Gastroesophageal sphincter (tissue), 4 donors: ENCODE results near the gene ZNF385D. TPM values are rescaled to one million over a fixed set of nuclear protein-coding genes. Genes with fewer than 3 reads are reported as not detected.

ENCODE experiments used
- ATAC-seq: fragments of 150-250 bp; one replicate; pipeline ENCODE4 v1.9.1; 2016; ENCODE audit warnings: mild to moderate bottlenecking, moderate library complexity
- H3K27ac ChIP-seq, 4 donors: fragments of 200-600 bp; sonication (generic) in 3 of 4; 1 replicate in 3 of 4; 2 replicates in 1 of 4; pipeline ENCODE4 v1.5.1; 2016 to 2019
- H3K27me3 ChIP-seq: fragments of 200-600 bp; sonication (generic); one replicate; pipeline ENCODE4 v1.5.1; 2019
- H3K36me3 ChIP-seq, 2 donors: fragments of 200-600 bp; sonication (generic); one replicate each; pipeline ENCODE4 v1.5.1; 2019; ENCODE audit warnings: control low read depth in 1 of 2
- H3K4me1 ChIP-seq, 3 donors: fragments of 200-600 bp; sonication (generic); 1 replicate in 2 of 3; 2 replicates in 1 of 3; pipeline ENCODE4 v1.5.1; 2016 to 2019; ENCODE audit warnings: control low read depth in 2 of 3
- H3K4me3 ChIP-seq, 2 donors: fragments of 200-600 bp; sonication (generic); one replicate each; pipeline ENCODE4 v1.5.1; 2019; ENCODE audit warnings: mild to moderate bottlenecking in 1 of 2, moderate library complexity in 1 of 2
- H3K9me3 ChIP-seq, 3 donors: fragments of 200-600 bp; sonication (generic); one replicate each; pipeline ENCODE4 v1.5.1; 2017 to 2019; ENCODE audit warnings: control low read depth in 2 of 3
- EP300 ChIP-seq: sonication (generic); formaldehyde crosslinking; IDR thresholded peaks from one replicate; pipeline ENCODE4 v1.6.1; 2017; ENCODE audit warnings: antibody characterized with exemption, mild to moderate bottlenecking
- POLR2A ChIP-seq, 2 donors: fragments of 450-650 bp; IDR thresholded peaks; one replicate each; pipeline ENCODE4 v1.6.1; 2017; ENCODE audit warnings: antibody characterized with exemption in 2 of 2, mild to moderate bottlenecking in 2 of 2, moderate library complexity in 1 of 2
- POLR2AphosphoS5 ChIP-seq: sonication (generic); formaldehyde crosslinking; IDR thresholded peaks from one replicate; pipeline ENCODE4 v1.6.1; 2017; ENCODE audit warnings: antibody characterized with exemption
- WGBS, 2 donors: methylation state at CpG; one replicate each; pipeline ENCODE4 v1.1.5; 2018; ENCODE audit warnings: low coverage in 1 of 2; 5-methylcytosine and 5-hydroxymethylcytosine counted together
- total RNA-seq, 4 donors: library from RNA; depleted of rRNA; stranded (reverse); fragments of >200 nt; gene quantifications; one replicate each; pipeline ENCODE4 v1.1.0, GENCODE V29; 2016
- TF ChIP-seq, protein P1 (sequence below), 4 experiments: fragments of 200-600 bp in 2 of 4; fragments of 450-650 bp in 2 of 4; sonication (generic) in 1 of 4; IDR thresholded peaks; one replicate each; pipeline ENCODE4 v1.5.1; 2017 to 2019; ENCODE audit warnings: antibody characterized with exemption in 4 of 4, mild to moderate bottlenecking in 2 of 4, moderate library complexity in 2 of 4

Gene ZNF385D
- total RNA-seq, 4 donors from 2014 or later = 8.1 to 17.9 (median 11.3) TPM

DNA sequence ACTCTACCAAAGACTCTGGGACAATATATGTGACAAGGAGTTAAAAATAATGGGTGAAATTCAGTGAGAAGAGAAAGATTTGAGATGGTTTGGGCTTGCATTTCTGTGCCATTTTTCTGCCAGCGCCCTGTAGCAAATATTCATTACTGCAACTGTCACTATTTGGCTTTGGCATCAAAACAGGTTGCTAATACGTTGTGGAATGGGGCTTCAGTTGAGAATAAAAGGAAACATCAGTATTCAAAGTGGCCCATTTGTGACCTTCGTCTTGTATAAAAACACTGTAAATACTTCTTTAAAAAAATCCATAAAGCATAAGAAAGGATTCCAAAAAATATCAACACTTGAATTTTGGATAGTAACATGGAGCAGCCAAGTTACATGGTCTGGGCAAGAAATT lies 309.2 kb downstream of the ZNF385D start:
- H3K9me3 ChIP-seq = no peaks in the 10 kb centered on the region
- no peak overlapping the region for H3K4me3 ChIP-seq
- H3K27ac ChIP-seq = no peak overlapping the region
- H3K36me3 ChIP-seq = peaks cover 0 to 2% of the 10 kb centered on the region in 2 donors
- ATAC-seq = no peak
- TF ChIP-seq, protein P1, sequence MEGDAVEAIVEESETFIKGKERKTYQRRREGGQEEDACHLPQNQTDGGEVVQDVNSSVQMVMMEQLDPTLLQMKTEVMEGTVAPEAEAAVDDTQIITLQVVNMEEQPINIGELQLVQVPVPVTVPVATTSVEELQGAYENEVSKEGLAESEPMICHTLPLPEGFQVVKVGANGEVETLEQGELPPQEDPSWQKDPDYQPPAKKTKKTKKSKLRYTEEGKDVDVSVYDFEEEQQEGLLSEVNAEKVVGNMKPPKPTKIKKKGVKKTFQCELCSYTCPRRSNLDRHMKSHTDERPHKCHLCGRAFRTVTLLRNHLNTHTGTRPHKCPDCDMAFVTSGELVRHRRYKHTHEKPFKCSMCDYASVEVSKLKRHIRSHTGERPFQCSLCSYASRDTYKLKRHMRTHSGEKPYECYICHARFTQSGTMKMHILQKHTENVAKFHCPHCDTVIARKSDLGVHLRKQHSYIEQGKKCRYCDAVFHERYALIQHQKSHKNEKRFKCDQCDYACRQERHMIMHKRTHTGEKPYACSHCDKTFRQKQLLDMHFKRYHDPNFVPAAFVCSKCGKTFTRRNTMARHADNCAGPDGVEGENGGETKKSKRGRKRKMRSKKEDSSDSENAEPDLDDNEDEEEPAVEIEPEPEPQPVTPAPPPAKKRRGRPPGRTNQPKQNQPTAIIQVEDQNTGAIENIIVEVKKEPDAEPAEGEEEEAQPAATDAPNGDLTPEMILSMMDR (IDR thresholded peaks at IDR 0.05) = peak in 1 of 4 experiments; percentile 3
- TF ChIP-seq POLR2A (IDR thresholded peaks at IDR 0.05) = no peak
- WGBS, 2 donors = 48 to 78% methylated on average over 3 of the region's 3 CpGs
- peaks cover 0 to 4% (median 0%) of the 10 kb centered on the region in 3 donors for H3K4me1 ChIP-seq
- no peaks in the 10 kb centered on the region for H3K27me3 ChIP-seq

- Histone ChIP-seq H3K9me3 (no peaks in the 10 kb centered on the region), H3K36me3 (peaks cover 0 to 4% of the 10 kb centered on the region in 2 donors), H3K27me3 (no peaks in the 10 kb centered on the region), H3K27ac (no peak overlapping the region), H3K4me3 (no peak overlapping the region), H3K4me1 (peaks cover 0 to 7% (median 0%) of the 10 kb centered on the region in 3 donors)
- TF ChIP-seq POLR2AphosphoS5 (no peak), EP300 (no peak), POLR2A (IDR thresholded peaks at IDR 0.05) (no peak)
- TF ChIP-seq, protein P1 (IDR thresholded peaks at IDR 0.05) = no peak
- whole genome bisulfite sequencing, 2 donors = 84 to 96% methylated on average over 3 to 11 of the region's 11 CpGs
- no peak for ATAC-seq
Measured at GRCh38 chr3:21436835-21437234, 314.2 kb downstream of the ZNF385D start.

- Histone ChIP-seq H3K9me3 (no peaks in the 10 kb centered on the region), H3K4me1 (peaks cover 0 to 7% (median 0%) of the 10 kb centered on the region in 3 donors), H3K4me3 (no peak overlapping the region), H3K27me3 (no peaks in the 10 kb centered on the region), H3K27ac (no peak overlapping the region), H3K36me3 (peaks cover 0 to 4% of the 10 kb centered on the region in 2 donors)
- WGBS, 2 donors = 53 to 62% methylated on average over 2 of the region's 2 CpGs
- ATAC-seq = no peak
- no peak for TF ChIP-seq EP300
- no peak for TF ChIP-seq POLR2AphosphoS5
- TF ChIP-seq, protein P1 (IDR thresholded peaks at IDR 0.05) = no peak
- no peak for TF ChIP-seq POLR2A (IDR thresholded peaks at IDR 0.05)
Measured at GRCh38 chr3:21435871-21436270, 315.1 kb downstream of the ZNF385D start.

DNA sequence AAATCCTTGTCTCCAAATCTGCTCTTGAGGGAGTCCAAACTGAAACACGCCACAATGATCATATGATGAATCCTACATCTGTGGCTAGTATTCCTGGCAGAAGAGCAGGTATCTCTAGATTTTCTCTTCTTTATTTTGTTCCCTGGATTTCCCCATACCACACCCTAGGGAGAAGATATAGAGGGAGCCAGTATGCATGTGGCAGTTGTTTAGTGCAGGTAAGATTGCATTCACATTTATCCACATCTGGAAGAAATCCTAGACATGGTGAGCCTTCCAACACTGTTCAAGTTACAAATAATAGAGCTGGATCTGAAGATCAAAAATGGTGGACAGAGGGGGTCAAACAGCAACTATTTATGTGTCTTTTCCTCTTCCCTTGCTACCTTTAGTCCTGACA lies 316.7 kb downstream of the ZNF385D start:
- H3K4me1 ChIP-seq = peaks cover 0 to 7% (median 0%) of the 10 kb centered on the region in 3 donors
- H3K9me3 ChIP-seq = no peaks in the 10 kb centered on the region
- no peak for TF ChIP-seq POLR2A (IDR thresholded peaks at IDR 0.05)
- no peak for TF ChIP-seq POLR2AphosphoS5
- TF ChIP-seq EP300 = no peak
- TF ChIP-seq, protein P1 (IDR thresholded peaks at IDR 0.05) = no peak
- H3K27me3 ChIP-seq = no peaks in the 10 kb centered on the region
- peaks cover 0 to 4% of the 10 kb centered on the region in 2 donors for H3K36me3 ChIP-seq
- WGBS, 2 donors = 73% methylated on average over 1 of the region's 1 CpG; no CpG with 5 or more reads in 1 of the 2 donors
- H3K27ac ChIP-seq = no peak overlapping the region
- no peak for ATAC-seq
- H3K4me3 ChIP-seq = no peak overlapping the region

GRCh38 chr3:21433751-21434150 lies 317.3 kb downstream of the ZNF385D start:
- TF ChIP-seq EP300 (no peak), POLR2A (IDR thresholded peaks at IDR 0.05) (no peak), POLR2AphosphoS5 (no peak)
- H3K36me3 ChIP-seq = peaks cover 0 to 4% of the 10 kb centered on the region in 2 donors
- H3K4me1 ChIP-seq = peaks cover 0 to 7% (median 0%) of the 10 kb centered on the region in 3 donors
- H3K9me3 ChIP-seq = no peaks in the 10 kb centered on the region
- ATAC-seq = no peak
- no peak overlapping the region for H3K4me3 ChIP-seq
- no peaks in the 10 kb centered on the region for H3K27me3 ChIP-seq
- H3K27ac ChIP-seq = no peak overlapping the region
- WGBS, 2 donors = 38 to 57% methylated on average over 6 of the region's 6 CpGs
